ENCODE data around the gene CD46. TPM values are rescaled to one million over a fixed set of nuclear protein-coding genes. Genes with fewer than 3 reads are reported as not detected.
A peak's percentile ranks its signal among the peaks of the same experiment; 100 is the strongest.

Gene CD46
- total and polyA plus RNA-seq, 8 donors, result 208 to 342 (median 264) TPM

DNA sequence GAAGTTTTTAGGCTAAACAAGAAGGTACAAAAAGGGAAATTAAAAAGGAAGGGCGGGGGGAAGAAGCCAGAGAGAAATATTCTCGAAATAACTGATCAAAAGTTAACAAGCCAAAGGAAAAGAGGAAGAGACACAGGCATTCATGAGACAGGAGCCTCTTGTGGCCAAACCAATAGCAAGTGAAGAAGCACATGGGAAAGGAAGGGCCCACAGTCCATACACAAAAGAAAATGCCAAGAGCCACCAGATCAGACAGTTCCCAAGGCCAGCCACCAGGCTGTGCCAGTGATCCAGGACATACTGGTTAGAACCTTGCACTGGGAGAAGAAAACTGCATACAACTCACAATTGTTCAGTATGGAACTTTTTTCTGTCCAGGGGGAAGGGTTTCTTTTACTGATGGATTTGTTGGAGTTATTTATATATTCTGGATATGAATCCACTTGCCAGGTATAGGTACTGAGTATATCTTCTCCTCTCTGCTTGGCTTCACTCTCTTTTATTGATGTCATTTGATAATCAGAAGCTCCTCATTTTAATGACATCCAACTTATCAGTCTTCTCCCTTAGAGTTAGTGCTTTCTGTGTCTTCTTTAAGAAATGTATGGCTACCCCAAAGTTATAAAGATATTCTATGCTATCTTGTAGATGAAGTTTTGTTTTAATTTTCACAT is 76.8 kb downstream of the CD46 start:
- no peaks in the 10 kb centered on the region for H3K9me3 ChIP-seq
- TF ChIP-seq, protein P1, sequence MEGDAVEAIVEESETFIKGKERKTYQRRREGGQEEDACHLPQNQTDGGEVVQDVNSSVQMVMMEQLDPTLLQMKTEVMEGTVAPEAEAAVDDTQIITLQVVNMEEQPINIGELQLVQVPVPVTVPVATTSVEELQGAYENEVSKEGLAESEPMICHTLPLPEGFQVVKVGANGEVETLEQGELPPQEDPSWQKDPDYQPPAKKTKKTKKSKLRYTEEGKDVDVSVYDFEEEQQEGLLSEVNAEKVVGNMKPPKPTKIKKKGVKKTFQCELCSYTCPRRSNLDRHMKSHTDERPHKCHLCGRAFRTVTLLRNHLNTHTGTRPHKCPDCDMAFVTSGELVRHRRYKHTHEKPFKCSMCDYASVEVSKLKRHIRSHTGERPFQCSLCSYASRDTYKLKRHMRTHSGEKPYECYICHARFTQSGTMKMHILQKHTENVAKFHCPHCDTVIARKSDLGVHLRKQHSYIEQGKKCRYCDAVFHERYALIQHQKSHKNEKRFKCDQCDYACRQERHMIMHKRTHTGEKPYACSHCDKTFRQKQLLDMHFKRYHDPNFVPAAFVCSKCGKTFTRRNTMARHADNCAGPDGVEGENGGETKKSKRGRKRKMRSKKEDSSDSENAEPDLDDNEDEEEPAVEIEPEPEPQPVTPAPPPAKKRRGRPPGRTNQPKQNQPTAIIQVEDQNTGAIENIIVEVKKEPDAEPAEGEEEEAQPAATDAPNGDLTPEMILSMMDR (IDR thresholded peaks at IDR 0.05), result peak; percentile 66 to 89
- no peaks in the 10 kb centered on the region for H3K27me3 ChIP-seq
- H3K4me1 ChIP-seq, result peaks cover 41 to 91% of the 10 kb centered on the region in 2 donors
- H3K36me3 ChIP-seq, result no peaks in the 10 kb centered on the region
- H3K27ac ChIP-seq, result peak overlapping the region; percentile 95 to 98
- intact Hi-C loops (cut with DNase I), result loop anchor here in 1 of 2 donors (2.0 kb wide), 1 partner anchor 40 kb away; no protein-coding TSS in a partner anchor
- ATAC-seq (peak; percentile 61), DNase-seq (peak in 3 of 4 donors; percentile 73 to 83 (median 75))
- no peak overlapping the region for H3K4me3 ChIP-seq

DNA sequence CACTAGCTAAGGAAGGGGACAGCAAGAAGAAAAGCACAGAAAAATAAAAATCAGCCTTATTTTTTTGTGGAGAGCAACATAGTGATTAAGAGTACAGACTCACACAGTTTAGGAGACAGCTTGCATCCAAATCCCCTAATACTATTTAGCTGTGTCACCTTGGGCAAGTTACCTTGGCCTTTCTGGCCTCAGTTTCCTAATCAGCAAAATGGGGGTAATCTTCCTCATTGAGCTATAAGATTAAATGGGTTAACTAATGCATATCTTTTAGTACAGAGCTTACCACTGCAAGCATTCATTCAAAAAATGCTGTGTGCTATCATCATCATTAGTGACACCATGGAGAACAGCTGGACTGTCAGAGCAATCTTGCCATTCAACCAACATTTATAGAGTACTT is 77.7 kb downstream of the CD46 start:
- DNase-seq (no peak), ATAC-seq (no peak)
- Histone ChIP-seq H3K36me3 (no peaks in the 10 kb centered on the region), H3K27ac (peak overlapping the region in 1 of 2 donors; percentile 98), H3K4me3 (no peak overlapping the region), H3K9me3 (no peaks in the 10 kb centered on the region), H3K4me1 (peaks cover 35 to 91% of the 10 kb centered on the region in 2 donors), H3K27me3 (no peaks in the 10 kb centered on the region)
- TF ChIP-seq, protein P1 (IDR thresholded peaks at IDR 0.05), result no peak
- intact Hi-C loops (cut with DNase I), result loop anchor here in 1 of 2 donors (2.0 kb wide), 1 partner anchor 39 kb away; no protein-coding TSS in a partner anchor

DNA sequence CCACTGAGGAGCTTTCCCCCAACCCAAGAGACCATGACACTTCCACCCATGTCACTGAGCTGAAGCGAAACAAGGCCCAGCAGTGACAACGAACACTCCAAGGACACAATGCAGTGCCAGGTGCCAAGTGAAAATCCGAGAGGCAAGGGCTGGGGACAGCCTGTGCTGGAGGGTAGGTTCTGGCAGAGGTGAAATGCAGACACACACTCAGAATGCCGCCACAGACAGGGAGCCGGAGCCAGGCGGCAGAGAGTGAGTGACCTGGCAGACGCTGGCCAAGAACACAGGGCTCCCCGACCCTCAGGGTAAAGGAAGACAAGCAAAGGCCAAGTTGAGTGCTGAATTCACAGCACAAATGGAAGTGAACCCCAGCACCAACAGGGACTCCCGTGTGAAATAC is 78.9 kb downstream of the CD46 start:
- H3K4me1 ChIP-seq, result peaks cover 25 to 87% of the 10 kb centered on the region in 2 donors
- intact Hi-C loops (cut with DNase I), result no loop called here
- H3K36me3 ChIP-seq, result no peaks in the 10 kb centered on the region
- no peaks in the 10 kb centered on the region for H3K9me3 ChIP-seq
- ATAC-seq (no peak), DNase-seq (no peak)
- TF ChIP-seq, protein P1 (IDR thresholded peaks at IDR 0.05), result no peak
- H3K4me3 ChIP-seq, result no peak overlapping the region
- peak overlapping the region in 1 of 2 donors; percentile 70 for H3K27ac ChIP-seq
- no peaks in the 10 kb centered on the region for H3K27me3 ChIP-seq

DNA sequence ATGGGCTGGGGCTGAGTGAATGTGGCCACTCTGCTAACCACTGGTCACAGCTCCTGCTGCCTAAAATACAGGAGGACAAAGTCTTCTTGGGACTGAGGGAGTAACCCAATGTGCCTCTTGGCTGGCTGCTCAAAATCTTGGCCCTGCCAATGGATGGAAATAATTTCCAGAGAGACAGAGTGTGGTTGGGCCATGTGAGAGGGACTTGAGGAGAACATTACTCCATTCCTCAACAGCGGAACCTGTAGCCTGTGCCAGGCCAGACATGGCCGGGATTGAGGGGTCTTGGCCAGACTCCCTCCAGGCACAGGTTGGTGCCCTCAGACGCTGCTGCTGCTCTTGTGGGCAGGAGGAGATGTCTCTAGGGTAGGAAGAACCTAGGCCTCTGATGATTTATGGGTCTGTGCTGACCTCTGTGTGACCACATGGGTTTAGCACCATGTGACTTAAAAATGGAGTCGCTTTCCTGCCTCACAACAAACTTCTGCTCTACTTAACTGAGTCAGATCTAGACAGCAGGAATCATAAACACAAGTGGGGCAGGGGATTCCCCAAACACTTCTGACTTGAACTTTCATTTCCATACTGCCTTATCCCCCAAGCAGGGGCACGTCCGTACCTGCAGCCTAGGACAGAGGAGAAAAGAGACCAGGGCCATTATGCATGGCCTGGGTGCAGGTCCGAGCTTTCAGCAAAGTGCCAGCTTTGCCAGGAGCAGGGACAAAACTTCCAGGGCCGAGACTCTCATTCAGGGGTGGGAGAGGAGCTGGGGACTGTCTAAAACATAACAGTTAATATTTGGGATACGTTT is 79.9 kb downstream of the CD46 start:
- H3K4me1 ChIP-seq, result peaks cover 16 to 87% of the 10 kb centered on the region in 2 donors
- H3K27me3 ChIP-seq, result no peaks in the 10 kb centered on the region
- intact Hi-C loops (cut with DNase I), result no loop called here
- TF ChIP-seq, protein P1 (IDR thresholded peaks at IDR 0.05), result no peak
- H3K27ac ChIP-seq, result peak overlapping the region in 1 of 2 donors; percentile 70
- no peak overlapping the region for H3K4me3 ChIP-seq
- peak; percentile 38 for ATAC-seq
- DNase-seq, result no peak
- H3K36me3 ChIP-seq, result no peaks in the 10 kb centered on the region
- H3K9me3 ChIP-seq, result no peaks in the 10 kb centered on the region

DNA sequence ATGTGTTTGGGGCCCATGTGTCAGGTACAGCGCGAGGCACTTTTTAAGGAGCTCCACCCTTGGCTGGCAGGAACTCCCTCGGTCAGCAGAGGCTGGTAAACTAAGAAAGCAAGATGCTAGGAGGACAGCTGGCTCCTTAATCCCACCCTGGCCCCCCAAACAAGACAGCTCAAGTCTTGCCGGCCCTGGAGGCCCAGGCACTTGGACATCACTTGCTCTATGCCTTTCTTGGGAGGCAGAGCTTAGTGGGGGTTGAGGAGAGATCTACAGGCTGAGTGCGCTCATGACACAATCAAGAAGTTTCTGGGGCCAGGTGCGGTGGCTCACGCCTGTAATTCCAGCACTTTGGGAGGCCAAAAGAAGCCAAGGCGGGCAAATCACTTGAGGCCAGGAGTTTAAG is 80.9 kb downstream of the CD46 start:
- no peaks in the 10 kb centered on the region for H3K36me3 ChIP-seq
- H3K4me1 ChIP-seq, result peaks cover 10 to 86% of the 10 kb centered on the region in 2 donors
- H3K4me3 ChIP-seq, result no peak overlapping the region
- intact Hi-C loops (cut with DNase I), result no loop called here
- TF ChIP-seq, protein P1 (IDR thresholded peaks at IDR 0.05), result no peak
- ATAC-seq, result no peak
- no peaks in the 10 kb centered on the region for H3K27me3 ChIP-seq
- no peaks in the 10 kb centered on the region for H3K9me3 ChIP-seq
- peak overlapping the region in 1 of 2 donors; percentile 70 for H3K27ac ChIP-seq
- DNase-seq, result no peak
